NCI-H146 treated with DMSO at 0.1 percent for 48 hours (cell line): Measurements from ENCODE around the gene ZBTB12.

Experiments
- DNase-seq: peaks from one replicate; lab custom pipeline; 2025; ENCODE audit not compliant: unreplicated experiment; lab: John Stamatoyannopoulos, UW

Gene ZBTB12

GRCh38 chr6:31897612-31898382 is 4.1 kb downstream of the ZBTB12 start, which contains the start of gene EHMT2:
Gene EHMT2 (minus strand): TSS chr6:31897698. CDS start chr6:31897677, 21 bp downstream.
- peak; percentile 48 for DNase-seq

- no peak for DNase-seq
Observed at GRCh38 chr6:31896856-31897611, 4.9 kb downstream of the ZBTB12 start.

- no peak for DNase-seq
Observed at GRCh38 chr6:31896493-31896855, 5.4 kb downstream of the ZBTB12 start.

GRCh38 chr6:31892821-31893220 is 9.1 kb downstream of the ZBTB12 start:
- DNase-seq, result no peak

GRCh38 chr6:31889331-31889972 is 12.4 kb downstream of the ZBTB12 start:
- DNase-seq, result no peak

GRCh38 chr6:31888276-31889258 is 13.3 kb downstream of the ZBTB12 start:
- no peak for DNase-seq

GRCh38 chr6:31887173-31888007 is 14.5 kb downstream of the ZBTB12 start:
- DNase-seq, result no peak

- DNase-seq, result no peak
Observed at GRCh38 chr6:31886541-31886991, 15.3 kb downstream of the ZBTB12 start.

- no peak for DNase-seq
Observed at GRCh38 chr6:31884528-31885035, 17.3 kb downstream of the ZBTB12 start.

GRCh38 chr6:31883676-31884075 is 18.2 kb downstream of the ZBTB12 start:
- no peak for DNase-seq

- DNase-seq, result no peak
Observed at GRCh38 chr6:31882344-31882743, 19.5 kb downstream of the ZBTB12 start.

GRCh38 chr6:31881136-31881859 is 20.6 kb downstream of the ZBTB12 start:
- no peak for DNase-seq

GRCh38 chr6:31880616-31881015 is 21.3 kb downstream of the ZBTB12 start:
- DNase-seq, result no peak

- no peak for DNase-seq
Observed at GRCh38 chr6:31879901-31880300, 22.0 kb downstream of the ZBTB12 start.

GRCh38 chr6:31879143-31879542 is 22.7 kb downstream of the ZBTB12 start:
- no peak for DNase-seq

GRCh38 chr6:31878726-31879125 is 23.2 kb downstream of the ZBTB12 start, which contains the start of gene SLC44A4:
Gene SLC44A4 (minus strand): TSS chr6:31878997. CDS start chr6:31878980, 17 bp downstream.
- no peak for DNase-seq

GRCh38 chr6:31878222-31878621 is 23.7 kb downstream of the ZBTB12 start:
- no peak for DNase-seq

- DNase-seq, result no peak
Observed at GRCh38 chr6:31877651-31878161, 24.2 kb downstream of the ZBTB12 start.
